Measurements from ENCODE around the gene MAD1L1.

DNA sequence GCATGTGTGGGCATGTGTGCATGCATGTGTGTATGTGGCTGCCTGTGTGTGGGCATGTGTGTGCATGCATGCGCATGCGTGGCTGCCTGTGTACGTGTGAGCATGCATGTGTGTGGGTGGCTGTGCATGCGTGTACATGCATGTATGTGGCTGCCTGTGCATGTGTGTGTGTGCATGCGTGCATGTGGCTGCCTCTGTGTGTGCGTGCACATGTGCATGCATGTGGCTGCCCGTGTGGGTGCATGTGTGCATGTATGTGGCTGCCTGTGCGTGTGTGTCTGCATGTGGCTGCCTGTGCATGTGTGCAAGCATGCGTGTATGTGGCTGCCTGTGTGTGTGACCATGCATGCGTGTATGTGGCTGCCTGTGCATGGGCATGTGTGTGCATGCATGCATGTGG lies 345.5 kb downstream of the MAD1L1 start:
- TF ChIP-seq CEBPB (IDR thresholded peaks at IDR 0.05; ENCODE audit: low read depth) (no peak), POLR2AphosphoS5 (IDR thresholded peaks at IDR 0.05; ENCODE audit: low read depth, low read length) (no peak), EZH2 (IDR thresholded peaks at IDR 0.05) (no peak), POLR2A (IDR thresholded peaks at IDR 0.05; ENCODE audit: borderline replicate concordance, extremely low read depth, insufficient read depth, insufficient read length) (no peak)
- TF ChIP-seq, protein P1, sequence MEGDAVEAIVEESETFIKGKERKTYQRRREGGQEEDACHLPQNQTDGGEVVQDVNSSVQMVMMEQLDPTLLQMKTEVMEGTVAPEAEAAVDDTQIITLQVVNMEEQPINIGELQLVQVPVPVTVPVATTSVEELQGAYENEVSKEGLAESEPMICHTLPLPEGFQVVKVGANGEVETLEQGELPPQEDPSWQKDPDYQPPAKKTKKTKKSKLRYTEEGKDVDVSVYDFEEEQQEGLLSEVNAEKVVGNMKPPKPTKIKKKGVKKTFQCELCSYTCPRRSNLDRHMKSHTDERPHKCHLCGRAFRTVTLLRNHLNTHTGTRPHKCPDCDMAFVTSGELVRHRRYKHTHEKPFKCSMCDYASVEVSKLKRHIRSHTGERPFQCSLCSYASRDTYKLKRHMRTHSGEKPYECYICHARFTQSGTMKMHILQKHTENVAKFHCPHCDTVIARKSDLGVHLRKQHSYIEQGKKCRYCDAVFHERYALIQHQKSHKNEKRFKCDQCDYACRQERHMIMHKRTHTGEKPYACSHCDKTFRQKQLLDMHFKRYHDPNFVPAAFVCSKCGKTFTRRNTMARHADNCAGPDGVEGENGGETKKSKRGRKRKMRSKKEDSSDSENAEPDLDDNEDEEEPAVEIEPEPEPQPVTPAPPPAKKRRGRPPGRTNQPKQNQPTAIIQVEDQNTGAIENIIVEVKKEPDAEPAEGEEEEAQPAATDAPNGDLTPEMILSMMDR (IDR thresholded peaks at IDR 0.05 in 2 of 3, conservative IDR thresholded peaks at IDR 0.05 in 1 of 3; ENCODE audit: borderline replicate concordance in 1 of 3, insufficient read depth in 1 of 3, low read depth in 2 of 3, low read length in 2 of 3): no peak
